Spleen (tissue), 11 donors: ENCODE results near the gene PSENEN. TPM values are rescaled to one million over a fixed set of nuclear protein-coding genes. Genes with fewer than 3 reads are reported as not detected.

Source experiments
- DNase-seq: peaks from one replicate; pipeline ENCODE4 v3.0.0-alpha.2; 2020
- H3K27ac ChIP-seq, 8 donors: fragments of 200-600 bp; sonication (generic) in 7 of 8; 1 replicate in 4 of 8; 2 replicates in 4 of 8; pipeline versions ENCODE4 v1.5.0 to v1.8.0; 2016 to 2021; ENCODE audit warnings: inconsistent platforms in 4 of 8, mild to moderate bottlenecking in 4 of 8, moderate library complexity in 1 of 8
- H3K27me3 ChIP-seq, 7 donors: fragments of 200-600 bp; sonication (generic) in 6 of 7; replicated peaks in 1 of 7; 1 replicate in 4 of 7; 2 replicates in 3 of 7; pipeline versions ENCODE4 v1.5.0 to v1.8.0; 2016 to 2021; ENCODE audit warnings: inconsistent platforms in 3 of 7, mild to moderate bottlenecking in 1 of 7
- H3K36me3 ChIP-seq, 6 donors: fragments of 200-600 bp; sonication (generic) in 5 of 6; 1 replicate in 4 of 6; 2 replicates in 2 of 6; pipeline versions ENCODE4 v1.5.0 to v1.8.0; 2016 to 2021; ENCODE audit warnings: inconsistent platforms in 2 of 6
- H3K4me1 ChIP-seq, 6 donors: fragments of 200-600 bp; sonication (generic) in 5 of 6; 1 replicate in 3 of 6; 2 replicates in 3 of 6; pipeline versions ENCODE4 v1.5.0 to v1.8.0; 2016 to 2021; ENCODE audit warnings: inconsistent platforms in 3 of 6
- H3K4me3 ChIP-seq, 8 donors: fragments of 200-600 bp; sonication (generic) in 7 of 8; 1 replicate in 4 of 8; 2 replicates in 4 of 8; pipeline versions ENCODE4 v1.5.0 to v1.8.0; 2016 to 2021; ENCODE audit warnings: inconsistent platforms in 4 of 8, mild to moderate bottlenecking in 4 of 8, moderate library complexity in 2 of 8
- H3K9me3 ChIP-seq, 8 donors: fragments of 200-600 bp; sonication (generic) in 7 of 8; 1 replicate in 4 of 8; 2 replicates in 4 of 8; pipeline versions ENCODE4 v1.5.0 to v1.8.0; 2016 to 2021; ENCODE audit warnings: inconsistent platforms in 4 of 8
- POLR2A ChIP-seq, 3 donors: fragments of 450-650 bp; IDR thresholded peaks; one replicate each; pipeline ENCODE4 v1.5.1; 2017; ENCODE audit warnings: antibody characterized with exemption in 3 of 3, mild to moderate bottlenecking in 1 of 3
- POLR2AphosphoS5 ChIP-seq, 3 donors: sonication (generic); formaldehyde crosslinking; IDR thresholded peaks; one replicate each; pipeline ENCODE4 v1.5.1; 2017; ENCODE audit warnings: antibody characterized with exemption in 3 of 3
- WGBS, 5 donors: extraction: QIAGEN DNeasy Blood & Tissue Kit in 3 of 5; methylation state at CpG; one replicate each; pipeline versions ENCODE4 v1.1.5 to v1.1.7; 2013 to 2018; 5-methylcytosine and 5-hydroxymethylcytosine counted together
- intact Hi-C: fragments of 100-400 bp; cut with DNase I; formaldehyde crosslinking; loops from one replicate; pipeline ENCODE4 v1.15.0; 2023; ENCODE audit warnings: low total_unique reads
- polyA plus RNA-seq, 3 donors: library from polyadenylated mRNA; stranded (reverse); fragments of 200-250 nt; gene quantifications; one replicate each; pipeline ENCODE4 v1.2.1, GENCODE V29; 2013
- total RNA-seq, 7 donors: library from RNA; depleted of rRNA in 3 of 7; stranded (reverse); fragments of >200 nt in 3 of 7; fragmentation: NEBNext Ultra II Directional in 4 of 7; extraction: Animal tissue kit (Norgen Biotek cat#: 25700) in 4 of 7; gene quantifications; one replicate each; pipeline versions ENCODE4 v1.1.0 to v1.2.1, GENCODE V29; 2016 to 2021
- TF ChIP-seq, protein P1 (sequence below), 11 experiments: fragments of 200-600 bp in 7 of 11; fragments of 450-650 bp in 4 of 11; sonication (generic) in 4 of 11; IDR thresholded peaks in 8 of 11; conservative IDR thresholded peaks in 3 of 11; 1 replicate in 7 of 11; 2 replicates in 4 of 11; pipeline versions ENCODE4 v1.4.0 to v1.8.0; 2016 to 2021; ENCODE audit warnings: antibody characterized with exemption in 11 of 11, inconsistent platforms in 4 of 11, mild to moderate bottlenecking in 1 of 11
- donor health status: healthy with polysubstance abuse.
- donor health status: DM: no; HTN: no; CAD: no; lungs with moderate emphysema.
- donor health status: DM: no; HTN: no; CAD: no.
- donor health status: Bipolar disorder and iron deficiency.
- donor health status: healthy.
- donor health status: DM: no; HTN: no; CAD: no.
- donor health status: DM: yes; HTN: yes; CAD: no.

The PSENEN gene
- total and polyA plus RNA-seq, 10 donors: 37.5 to 71.3 (median 51.0) TPM

GRCh38 chr19:35786299-35787160 is 41.1 kb downstream of the PSENEN start:
- Histone ChIP-seq H3K27ac (no peak overlapping the region), H3K9me3 (no peaks in the 10 kb centered on the region), H3K4me1 (no peaks in the 10 kb centered on the region), H3K4me3 (no peak overlapping the region), H3K27me3 (peaks cover 0 to 15% (median 0%) of the 10 kb centered on the region in 7 donors), H3K36me3 (peaks cover 0 to 62% (median 14%) of the 10 kb centered on the region in 6 donors)
- intact Hi-C loops: no loop called here
- 94 to 97% (median 95%) methylated on average over 26 to 31 of the region's 31 CpGs for WGBS, 5 donors
- TF ChIP-seq POLR2A (IDR thresholded peaks at IDR 0.05) (no peak), POLR2AphosphoS5 (IDR thresholded peaks at IDR 0.05) (no peak)
- TF ChIP-seq, protein P1, sequence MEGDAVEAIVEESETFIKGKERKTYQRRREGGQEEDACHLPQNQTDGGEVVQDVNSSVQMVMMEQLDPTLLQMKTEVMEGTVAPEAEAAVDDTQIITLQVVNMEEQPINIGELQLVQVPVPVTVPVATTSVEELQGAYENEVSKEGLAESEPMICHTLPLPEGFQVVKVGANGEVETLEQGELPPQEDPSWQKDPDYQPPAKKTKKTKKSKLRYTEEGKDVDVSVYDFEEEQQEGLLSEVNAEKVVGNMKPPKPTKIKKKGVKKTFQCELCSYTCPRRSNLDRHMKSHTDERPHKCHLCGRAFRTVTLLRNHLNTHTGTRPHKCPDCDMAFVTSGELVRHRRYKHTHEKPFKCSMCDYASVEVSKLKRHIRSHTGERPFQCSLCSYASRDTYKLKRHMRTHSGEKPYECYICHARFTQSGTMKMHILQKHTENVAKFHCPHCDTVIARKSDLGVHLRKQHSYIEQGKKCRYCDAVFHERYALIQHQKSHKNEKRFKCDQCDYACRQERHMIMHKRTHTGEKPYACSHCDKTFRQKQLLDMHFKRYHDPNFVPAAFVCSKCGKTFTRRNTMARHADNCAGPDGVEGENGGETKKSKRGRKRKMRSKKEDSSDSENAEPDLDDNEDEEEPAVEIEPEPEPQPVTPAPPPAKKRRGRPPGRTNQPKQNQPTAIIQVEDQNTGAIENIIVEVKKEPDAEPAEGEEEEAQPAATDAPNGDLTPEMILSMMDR (IDR thresholded peaks at IDR 0.05 in 8 of 11, conservative IDR thresholded peaks at IDR 0.05 in 3 of 11): no peak
- DNase-seq: no peak

DNA sequence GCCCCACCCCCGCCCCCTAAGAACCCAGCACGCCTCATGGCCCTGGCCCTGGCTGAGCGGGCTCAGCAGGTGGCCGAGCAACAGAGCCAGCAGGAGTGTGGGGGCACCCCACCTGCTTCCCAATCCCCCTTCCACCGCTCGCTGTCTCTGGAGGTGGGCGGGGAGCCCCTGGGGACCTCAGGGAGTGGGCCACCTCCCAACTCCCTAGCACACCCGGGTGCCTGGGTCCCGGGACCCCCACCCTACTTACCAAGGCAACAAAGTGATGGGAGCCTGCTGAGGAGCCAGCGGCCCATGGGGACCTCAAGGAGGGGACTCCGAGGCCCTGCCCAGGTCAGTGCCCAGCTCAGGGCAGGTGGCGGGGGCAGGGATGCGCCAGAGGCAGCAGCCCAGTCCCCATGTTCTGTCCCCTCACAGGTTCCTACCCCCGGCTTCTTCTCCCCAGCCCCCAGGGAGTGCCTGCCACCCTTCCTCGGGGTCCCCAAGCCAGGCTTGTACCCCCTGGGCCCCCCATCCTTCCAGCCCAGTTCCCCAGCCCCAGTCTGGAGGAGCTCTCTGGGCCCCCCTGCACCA is 41.9 kb downstream of the PSENEN start:
- DNase-seq: no peak
- H3K36me3 ChIP-seq: peaks cover 0 to 54% (median 9%) of the 10 kb centered on the region in 6 donors
- no peak overlapping the region for H3K4me3 ChIP-seq
- intact Hi-C loops: no loop called here
- H3K9me3 ChIP-seq: no peaks in the 10 kb centered on the region
- WGBS, 5 donors: 91 to 95% (median 94%) methylated on average over 7 to 15 of the region's 15 CpGs
- TF ChIP-seq POLR2A (IDR thresholded peaks at IDR 0.05): no peak
- no peak for TF ChIP-seq POLR2AphosphoS5 (IDR thresholded peaks at IDR 0.05)
- TF ChIP-seq, protein P1 (IDR thresholded peaks at IDR 0.05 in 8 of 11, conservative IDR thresholded peaks at IDR 0.05 in 3 of 11): no peak
- H3K27ac ChIP-seq: no peak overlapping the region
- no peaks in the 10 kb centered on the region for H3K4me1 ChIP-seq
- H3K27me3 ChIP-seq: peaks cover 0 to 23% (median 0%) of the 10 kb centered on the region in 7 donors

GRCh38 chr19:35788205-35788960 is 42.9 kb downstream of the PSENEN start:
- Histone ChIP-seq H3K4me3 (no peak overlapping the region), H3K9me3 (no peaks in the 10 kb centered on the region), H3K27me3 (peaks cover 0 to 24% (median 0%) of the 10 kb centered on the region in 7 donors), H3K36me3 (peaks cover 0 to 43% (median 5%) of the 10 kb centered on the region in 6 donors), H3K4me1 (no peaks in the 10 kb centered on the region), H3K27ac (no peak overlapping the region)
- intact Hi-C loops: no loop called here
- 80 to 88% (median 84%) methylated on average over 7 to 12 of the region's 12 CpGs for WGBS, 5 donors
- TF ChIP-seq, protein P1 (IDR thresholded peaks at IDR 0.05 in 8 of 11, conservative IDR thresholded peaks at IDR 0.05 in 3 of 11): no peak
- TF ChIP-seq POLR2AphosphoS5 (IDR thresholded peaks at IDR 0.05) (no peak), POLR2A (IDR thresholded peaks at IDR 0.05) (no peak)
- DNase-seq: no peak
